AG10803 (cell line): Measurements from ENCODE around the gene LHX5.

Experiments used
- DNase-seq: peaks from one replicate; pipeline ENCODE4 v3.0.0; 2010; ENCODE audit warnings: low read depth
- H3K4me3 ChIP-seq: 2 replicates; pipeline ENCODE4 v1.5.1; 2011; ENCODE audit warnings: mild to moderate bottlenecking, low read length, control low read depth
- TF ChIP-seq, protein P1 (sequence below): conservative IDR thresholded peaks from 2 replicates; pipeline ENCODE4 v1.5.1; 2011; ENCODE audit warnings: mild to moderate bottlenecking, low read length, control low read depth, inconsistent platforms

LHX5 gene

DNA sequence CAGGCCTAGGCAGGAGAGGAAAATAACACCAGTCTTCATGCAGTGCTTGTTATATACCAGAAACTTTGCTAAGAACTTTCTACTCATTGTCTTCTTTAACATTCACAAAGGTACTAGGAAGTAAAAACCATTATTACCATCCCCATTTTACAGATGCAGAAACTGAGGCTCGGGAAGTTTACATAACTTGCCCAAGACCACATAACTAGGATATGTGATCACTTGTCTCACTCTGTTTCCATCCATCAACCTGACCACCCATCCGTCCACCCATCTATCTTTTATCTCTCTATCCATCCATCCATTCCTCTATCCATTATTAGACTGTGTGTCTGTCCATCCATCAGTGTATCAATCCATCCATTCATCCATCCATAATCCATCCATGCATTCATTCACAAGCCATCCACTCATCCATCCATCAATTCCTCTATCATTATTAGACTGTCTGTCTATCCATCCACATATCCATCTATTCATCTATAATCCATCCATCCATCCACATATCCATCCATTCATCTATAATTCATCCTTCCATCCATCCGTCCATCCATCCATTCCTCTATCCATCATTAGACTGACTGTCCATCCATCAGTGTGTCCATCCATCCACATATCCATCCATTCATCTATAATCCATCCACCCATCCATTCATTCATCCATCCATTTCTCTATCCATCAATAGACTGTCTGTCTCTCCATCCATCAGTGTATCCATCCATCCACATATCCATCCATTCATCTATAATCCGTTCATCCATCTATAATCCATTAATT, 33.0 kb downstream of the LHX5 start:
- no peak overlapping the region for H3K4me3 ChIP-seq
- TF ChIP-seq, protein P1, sequence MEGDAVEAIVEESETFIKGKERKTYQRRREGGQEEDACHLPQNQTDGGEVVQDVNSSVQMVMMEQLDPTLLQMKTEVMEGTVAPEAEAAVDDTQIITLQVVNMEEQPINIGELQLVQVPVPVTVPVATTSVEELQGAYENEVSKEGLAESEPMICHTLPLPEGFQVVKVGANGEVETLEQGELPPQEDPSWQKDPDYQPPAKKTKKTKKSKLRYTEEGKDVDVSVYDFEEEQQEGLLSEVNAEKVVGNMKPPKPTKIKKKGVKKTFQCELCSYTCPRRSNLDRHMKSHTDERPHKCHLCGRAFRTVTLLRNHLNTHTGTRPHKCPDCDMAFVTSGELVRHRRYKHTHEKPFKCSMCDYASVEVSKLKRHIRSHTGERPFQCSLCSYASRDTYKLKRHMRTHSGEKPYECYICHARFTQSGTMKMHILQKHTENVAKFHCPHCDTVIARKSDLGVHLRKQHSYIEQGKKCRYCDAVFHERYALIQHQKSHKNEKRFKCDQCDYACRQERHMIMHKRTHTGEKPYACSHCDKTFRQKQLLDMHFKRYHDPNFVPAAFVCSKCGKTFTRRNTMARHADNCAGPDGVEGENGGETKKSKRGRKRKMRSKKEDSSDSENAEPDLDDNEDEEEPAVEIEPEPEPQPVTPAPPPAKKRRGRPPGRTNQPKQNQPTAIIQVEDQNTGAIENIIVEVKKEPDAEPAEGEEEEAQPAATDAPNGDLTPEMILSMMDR = no peak
- no peak for DNase-seq

DNA sequence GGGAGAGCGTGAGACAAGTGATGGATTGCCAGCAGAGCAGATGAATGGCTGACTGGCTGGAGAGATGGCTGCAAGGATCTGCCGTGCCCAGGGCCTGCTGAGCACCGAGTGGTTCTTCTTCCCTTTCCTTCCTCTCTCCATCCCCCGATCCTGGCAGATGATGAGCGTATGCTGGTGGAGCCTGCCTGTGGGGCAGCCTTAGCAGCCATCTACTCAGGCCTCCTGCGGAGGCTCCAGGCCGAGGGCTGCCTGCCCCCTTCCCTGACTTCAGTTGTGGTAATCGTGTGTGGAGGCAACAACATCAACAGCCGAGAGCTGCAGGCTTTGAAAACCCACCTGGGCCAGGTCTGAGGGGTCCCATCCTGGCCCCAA, 34.0 kb downstream of the LHX5 start:
- no peak for DNase-seq
- TF ChIP-seq, protein P1 = no peak
- H3K4me3 ChIP-seq = no peak overlapping the region

DNA sequence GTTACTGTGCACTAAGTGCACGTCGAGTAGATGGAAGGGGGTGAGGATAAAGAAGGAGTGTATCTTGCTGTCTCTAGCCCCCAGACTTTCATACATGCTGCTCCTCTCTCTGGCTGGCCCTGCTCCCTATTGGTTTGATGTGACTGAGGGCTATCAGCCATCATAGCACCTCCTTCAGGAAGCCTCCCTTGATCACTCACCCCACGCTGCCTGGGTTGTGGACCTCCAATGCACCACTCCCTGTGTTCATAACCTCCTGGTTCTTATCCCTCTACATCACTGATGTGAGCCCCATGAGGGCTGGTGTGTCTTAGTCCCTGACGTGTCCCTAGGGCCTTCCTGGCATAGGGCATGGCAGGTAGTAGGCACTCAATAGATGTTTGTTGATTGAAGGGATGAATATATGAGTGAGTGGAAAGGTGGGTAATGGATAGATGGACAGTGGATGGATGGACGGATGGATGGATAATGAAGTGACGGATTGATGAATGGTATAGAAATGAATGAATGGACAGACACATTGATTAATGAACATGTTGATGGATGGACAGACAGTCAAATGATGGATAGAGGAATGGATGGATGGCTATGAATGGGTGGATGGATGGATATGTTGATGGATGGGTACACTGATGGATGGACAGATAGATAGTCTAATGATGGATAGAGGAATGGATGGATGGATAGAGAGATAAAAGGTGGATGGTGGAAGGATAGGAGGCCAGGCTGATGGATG, 34.5 kb downstream of the LHX5 start:
- no peak for DNase-seq
- no peak overlapping the region for H3K4me3 ChIP-seq
- TF ChIP-seq, protein P1 = no peak

DNA sequence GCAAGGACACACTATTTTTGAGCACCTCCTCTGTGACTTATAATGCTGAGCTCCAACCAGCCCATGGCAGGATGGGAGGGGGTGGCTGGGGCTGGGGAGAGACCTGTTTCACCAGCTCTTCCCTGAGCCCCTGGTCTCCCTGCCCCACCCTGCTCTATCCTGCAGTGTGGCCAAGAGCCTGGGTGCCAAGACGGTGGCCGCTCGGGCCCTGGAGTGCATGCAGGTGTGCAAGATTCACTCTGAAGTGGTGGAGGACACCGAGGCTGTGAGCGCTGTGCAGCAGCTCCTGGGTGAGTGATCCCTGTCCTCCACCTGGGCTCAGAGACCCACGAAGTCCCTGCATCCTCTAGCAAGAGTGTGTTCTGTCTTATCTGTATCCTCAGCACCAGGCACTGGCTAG, 35.1 kb downstream of the LHX5 start:
- TF ChIP-seq, protein P1 = no peak
- DNase-seq = no peak
- no peak overlapping the region for H3K4me3 ChIP-seq

DNA sequence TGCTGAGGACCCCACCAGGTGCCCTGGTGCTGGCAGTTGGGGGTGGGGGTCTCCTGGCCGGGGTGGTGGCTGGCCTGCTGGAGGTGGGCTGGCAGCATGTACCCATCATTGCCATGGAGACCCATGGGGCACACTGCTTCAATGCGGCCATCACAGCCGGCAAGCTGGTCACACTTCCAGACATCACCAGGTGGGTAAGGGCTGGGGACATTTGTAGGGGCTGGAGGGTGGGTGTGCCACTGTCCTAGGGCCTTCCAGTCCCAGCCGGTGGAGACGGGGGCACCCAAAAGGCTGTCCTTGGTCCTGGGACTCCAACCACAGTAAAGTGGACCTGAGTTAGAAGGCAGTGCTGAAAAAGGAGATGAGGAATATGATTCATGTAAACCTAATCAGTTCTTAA, 36.3 kb downstream of the LHX5 start:
- H3K4me3 ChIP-seq = no peak overlapping the region
- no peak for DNase-seq
- TF ChIP-seq, protein P1 = no peak

DNA sequence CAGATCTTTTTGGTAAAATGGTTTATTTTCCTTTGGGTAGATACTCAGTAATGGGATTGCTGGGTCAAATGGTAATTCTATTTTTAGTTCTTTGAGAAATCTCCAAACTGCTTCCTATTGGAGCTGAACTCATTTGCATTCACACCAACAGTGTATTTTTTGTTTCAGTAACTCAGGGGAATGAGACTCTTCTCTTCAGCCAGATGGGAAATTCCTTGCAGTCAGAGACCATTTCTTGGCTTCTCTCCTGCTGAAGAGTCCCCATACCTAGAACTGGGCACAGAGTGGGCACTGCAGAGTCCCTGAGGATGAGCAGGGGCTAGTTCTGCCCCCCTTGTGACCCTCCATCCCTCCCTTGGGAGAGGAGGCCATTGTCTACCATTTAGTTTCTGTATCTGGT, 38.7 kb downstream of the LHX5 start:
- no peak for DNase-seq
- H3K4me3 ChIP-seq = no peak overlapping the region
- TF ChIP-seq, protein P1 = no peak

DNA sequence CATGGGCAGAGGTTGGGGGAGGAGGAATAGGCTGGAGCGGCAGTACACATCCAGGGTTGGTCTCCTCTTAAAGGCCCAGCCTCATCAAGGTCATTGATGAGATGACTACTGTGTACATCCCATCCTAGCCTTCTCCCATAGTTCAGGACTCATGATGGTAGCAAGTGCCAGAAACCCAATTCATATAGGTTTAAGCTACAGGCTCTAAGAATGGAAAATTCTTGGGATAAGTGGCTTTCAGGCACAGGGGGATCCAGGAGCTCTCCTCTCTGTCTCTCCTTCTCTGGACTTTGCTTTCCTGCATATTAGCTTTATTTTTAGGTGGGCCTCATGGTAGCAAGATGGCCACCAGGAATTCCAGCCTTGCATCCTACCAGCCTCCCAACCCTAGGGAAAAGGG, 43.2 kb downstream of the LHX5 start:
- DNase-seq = no peak
- TF ChIP-seq, protein P1 = no peak
- no peak overlapping the region for H3K4me3 ChIP-seq
